ENCODE measurements around the gene C5. TPM values are rescaled to one million over a fixed set of nuclear protein-coding genes. Genes with fewer than 3 reads are reported as not detected.

The C5 gene
- total and polyA plus RNA-seq, 2 donors from 2014 or later = 3.5 to 4.6 TPM

DNA sequence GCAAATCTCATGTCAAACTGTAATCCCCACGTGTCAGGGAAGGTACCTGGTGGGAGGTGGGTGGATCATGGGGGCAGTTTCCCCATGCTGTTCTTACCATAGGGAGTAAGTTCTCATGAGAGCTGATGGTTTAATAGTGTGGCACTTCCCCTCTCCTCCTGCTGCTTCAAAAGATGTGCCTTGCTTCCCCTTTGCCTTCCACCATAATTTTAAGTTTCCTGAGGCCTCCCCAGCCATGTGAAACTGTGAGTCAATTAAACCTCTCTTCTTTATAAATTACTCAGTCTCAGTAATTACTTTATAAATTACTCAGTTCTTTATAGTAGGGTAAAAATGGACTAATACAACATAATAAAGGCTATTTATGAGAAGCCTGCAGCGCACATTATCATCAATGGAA lies 17.6 kb upstream of the C5 start:
- H3K27me3 ChIP-seq (ENCODE audit: control insufficient read depth, insufficient read depth, low read length) = no peaks in the 10 kb centered on the region
- no peak overlapping the region for H3K9ac ChIP-seq (ENCODE audit: low read length in 3 of 3)
- intact Hi-C loops (cut with DNase I) = no loop called here
- H3K9me3 ChIP-seq (ENCODE audit: control insufficient read depth in 2 of 3, insufficient read depth in 1 of 3, low read length in 3 of 3) = no peaks in the 10 kb centered on the region
- H3K27ac ChIP-seq (ENCODE audit: low read depth in 2 of 2, low read length in 2 of 2) = no peak overlapping the region
- FAIRE-seq (no peak), DNase-seq (no peak)
- no peaks in the 10 kb centered on the region for H3K4me1 ChIP-seq (ENCODE audit: control insufficient read depth in 2 of 3, insufficient read depth in 2 of 3, low read depth in 1 of 3, low read length in 3 of 3)
- H3K36me3 ChIP-seq (ENCODE audit: control insufficient read depth in 2 of 3, insufficient read depth in 3 of 3, low read length in 3 of 3) = no peaks in the 10 kb centered on the region
- no peak overlapping the region for H3K4me3 ChIP-seq (ENCODE audit: low read length in 3 of 3)
- TF ChIP-seq, protein P1, sequence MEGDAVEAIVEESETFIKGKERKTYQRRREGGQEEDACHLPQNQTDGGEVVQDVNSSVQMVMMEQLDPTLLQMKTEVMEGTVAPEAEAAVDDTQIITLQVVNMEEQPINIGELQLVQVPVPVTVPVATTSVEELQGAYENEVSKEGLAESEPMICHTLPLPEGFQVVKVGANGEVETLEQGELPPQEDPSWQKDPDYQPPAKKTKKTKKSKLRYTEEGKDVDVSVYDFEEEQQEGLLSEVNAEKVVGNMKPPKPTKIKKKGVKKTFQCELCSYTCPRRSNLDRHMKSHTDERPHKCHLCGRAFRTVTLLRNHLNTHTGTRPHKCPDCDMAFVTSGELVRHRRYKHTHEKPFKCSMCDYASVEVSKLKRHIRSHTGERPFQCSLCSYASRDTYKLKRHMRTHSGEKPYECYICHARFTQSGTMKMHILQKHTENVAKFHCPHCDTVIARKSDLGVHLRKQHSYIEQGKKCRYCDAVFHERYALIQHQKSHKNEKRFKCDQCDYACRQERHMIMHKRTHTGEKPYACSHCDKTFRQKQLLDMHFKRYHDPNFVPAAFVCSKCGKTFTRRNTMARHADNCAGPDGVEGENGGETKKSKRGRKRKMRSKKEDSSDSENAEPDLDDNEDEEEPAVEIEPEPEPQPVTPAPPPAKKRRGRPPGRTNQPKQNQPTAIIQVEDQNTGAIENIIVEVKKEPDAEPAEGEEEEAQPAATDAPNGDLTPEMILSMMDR (IDR thresholded peaks at IDR 0.05; ENCODE audit: borderline replicate concordance, extremely low read depth, insufficient read depth) = no peak

DNA sequence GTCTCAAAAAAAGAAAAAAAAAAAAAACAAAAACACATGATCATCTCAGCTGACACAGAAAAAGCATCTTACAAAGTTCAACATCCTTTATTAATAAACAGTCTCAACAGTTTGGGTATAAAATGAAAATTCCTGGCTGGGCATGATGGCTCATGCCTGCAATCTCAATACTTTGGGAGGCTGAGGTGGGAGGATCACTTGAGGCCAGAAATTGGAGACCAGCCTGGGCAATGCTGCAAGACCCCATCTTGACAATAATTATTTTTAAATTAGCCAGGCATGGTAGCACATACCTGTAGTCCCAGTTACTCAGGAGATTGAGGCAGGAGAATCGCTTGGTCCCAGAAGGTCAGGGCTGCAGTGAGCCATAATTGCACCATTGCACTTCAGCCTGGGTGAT lies 16.8 kb upstream of the C5 start:
- TF ChIP-seq, protein P1 (IDR thresholded peaks at IDR 0.05; ENCODE audit: borderline replicate concordance, extremely low read depth, insufficient read depth) = no peak
- no peak for FAIRE-seq
- no peak overlapping the region for H3K27ac ChIP-seq (ENCODE audit: low read depth in 2 of 2, low read length in 2 of 2)

DNA sequence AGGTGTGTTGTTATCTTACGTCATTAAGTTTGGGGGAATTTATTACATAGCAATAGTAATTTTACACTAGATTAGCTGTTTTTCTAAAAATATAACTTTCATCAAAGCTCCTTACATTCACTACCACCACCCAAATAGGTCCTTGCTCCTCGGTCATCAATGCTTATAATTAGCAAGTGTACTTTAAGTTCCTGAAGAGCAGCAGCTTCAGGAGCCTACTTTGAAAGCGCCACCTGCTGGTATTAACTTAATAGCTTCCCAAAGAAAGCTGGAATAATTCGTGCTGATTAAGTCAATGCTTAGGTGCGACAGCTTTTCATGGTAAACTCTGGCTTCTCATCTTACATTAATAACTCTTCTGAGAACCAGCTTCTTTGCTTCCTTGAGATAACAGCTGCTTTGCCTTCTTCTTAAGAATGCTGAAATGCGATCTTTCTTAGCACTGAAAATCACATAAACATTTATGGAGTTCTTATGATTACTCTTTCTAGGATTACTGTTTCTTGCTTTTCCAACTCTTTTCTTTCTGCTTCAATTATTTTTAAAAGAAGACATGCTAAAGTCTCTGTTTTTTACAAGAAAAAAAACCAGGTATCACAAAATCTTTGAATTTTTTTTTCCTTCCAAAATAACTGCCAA lies 10.0 kb upstream of the C5 start:
- DNase-seq (peak in 3 of 5 donors; percentile 54 to 91 (median 86)), FAIRE-seq (peak; percentile 47)
- Histone ChIP-seq H3K9ac (ENCODE audit: low read length in 3 of 3) (no peak overlapping the region), H3K36me3 (ENCODE audit: control insufficient read depth in 2 of 3, insufficient read depth in 3 of 3, low read length in 3 of 3) (no peaks in the 10 kb centered on the region), H3K9me3 (ENCODE audit: control insufficient read depth in 2 of 3, insufficient read depth in 1 of 3, low read length in 3 of 3) (no peaks in the 10 kb centered on the region), H3K4me3 (ENCODE audit: low read length in 3 of 3) (peak overlapping the region in 1 of 3 donors; percentile 31), H3K27ac (ENCODE audit: low read depth in 2 of 2, low read length in 2 of 2) (no peak overlapping the region), H3K27me3 (ENCODE audit: control insufficient read depth, insufficient read depth, low read length) (no peaks in the 10 kb centered on the region), H3K4me1 (ENCODE audit: control insufficient read depth in 2 of 3, insufficient read depth in 2 of 3, low read depth in 1 of 3, low read length in 3 of 3) (no peaks in the 10 kb centered on the region)
- TF ChIP-seq, protein P1 (IDR thresholded peaks at IDR 0.05; ENCODE audit: borderline replicate concordance, extremely low read depth, insufficient read depth) = peak; percentile 68
- intact Hi-C loops (cut with DNase I) = no loop called here

More for the DNA sequence above, 16.8 kb upstream of the C5 start:
- DNase-seq = no peak
- intact Hi-C loops (cut with DNase I) = no loop called here
- no peaks in the 10 kb centered on the region for H3K27me3 ChIP-seq (ENCODE audit: control insufficient read depth, insufficient read depth, low read length)
- no peaks in the 10 kb centered on the region for H3K4me1 ChIP-seq (ENCODE audit: control insufficient read depth in 2 of 3, insufficient read depth in 2 of 3, low read depth in 1 of 3, low read length in 3 of 3)
- H3K9me3 ChIP-seq (ENCODE audit: control insufficient read depth in 2 of 3, insufficient read depth in 1 of 3, low read length in 3 of 3) = no peaks in the 10 kb centered on the region
- no peak overlapping the region for H3K4me3 ChIP-seq (ENCODE audit: low read length in 3 of 3)
- no peak overlapping the region for H3K9ac ChIP-seq (ENCODE audit: low read length in 3 of 3)
- no peaks in the 10 kb centered on the region for H3K36me3 ChIP-seq (ENCODE audit: control insufficient read depth in 2 of 3, insufficient read depth in 3 of 3, low read length in 3 of 3)

DNA sequence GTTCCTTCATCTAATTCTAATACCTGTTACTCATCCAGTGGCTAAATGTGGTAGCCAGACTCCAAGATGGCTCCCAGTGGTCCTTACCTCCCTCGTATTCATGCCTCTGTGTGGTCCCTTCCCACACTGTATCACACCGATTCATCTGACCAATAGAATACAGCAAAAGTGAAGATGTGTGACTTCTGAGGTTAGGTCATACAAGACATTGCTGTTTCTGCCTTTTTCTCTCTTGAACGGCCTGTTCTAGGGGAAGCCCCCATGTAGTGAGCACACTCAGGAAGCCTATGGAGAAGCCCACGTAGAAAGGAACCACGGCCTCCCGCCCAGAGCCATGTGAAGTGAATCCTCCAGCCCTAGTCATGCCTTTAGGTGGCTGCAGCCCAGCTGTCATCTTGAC lies 9.4 kb upstream of the C5 start:
- intact Hi-C loops (cut with DNase I) = no loop called here

More for the DNA sequence above, 9.4 kb upstream of the C5 start:
- DNase-seq (no peak), FAIRE-seq (no peak)
- TF ChIP-seq, protein P1 (IDR thresholded peaks at IDR 0.05; ENCODE audit: borderline replicate concordance, extremely low read depth, insufficient read depth) = no peak
- Histone ChIP-seq H3K36me3 (ENCODE audit: control insufficient read depth in 2 of 3, insufficient read depth in 3 of 3, low read length in 3 of 3) (no peaks in the 10 kb centered on the region), H3K9ac (ENCODE audit: low read length in 3 of 3) (no peak overlapping the region), H3K27ac (ENCODE audit: low read depth in 2 of 2, low read length in 2 of 2) (no peak overlapping the region), H3K9me3 (ENCODE audit: control insufficient read depth in 2 of 3, insufficient read depth in 1 of 3, low read length in 3 of 3) (no peaks in the 10 kb centered on the region), H3K27me3 (ENCODE audit: control insufficient read depth, insufficient read depth, low read length) (no peaks in the 10 kb centered on the region), H3K4me1 (ENCODE audit: control insufficient read depth in 2 of 3, insufficient read depth in 2 of 3, low read depth in 1 of 3, low read length in 3 of 3) (no peaks in the 10 kb centered on the region), H3K4me3 (ENCODE audit: low read length in 3 of 3) (no peak overlapping the region)

Data from kidney (tissue), 14 donors.